Fibroblast of peridontal ligament (primary cell): Measurements from ENCODE around the gene TMEM59L.

Source experiments
- DNase-seq: peaks from one replicate; pipeline ENCODE4 v3.0.0-alpha.2; 2010; ENCODE audit errors: extremely low read depth

TMEM59L gene

GRCh38 chr19:18608805-18609716 lies 3.6 kb upstream of the TMEM59L start:
- DNase-seq, result no peak

GRCh38 chr19:18609717-18610051 lies 3.0 kb upstream of the TMEM59L start:
- no peak for DNase-seq

GRCh38 chr19:18610245-18610555 lies 2.5 kb upstream of the TMEM59L start:
- no peak for DNase-seq

- no peak for DNase-seq
These were observed 1.9 kb upstream of the TMEM59L start for GRCh38 chr19:18610556-18611326.

- no peak for DNase-seq
These were observed 1.2 kb upstream of the TMEM59L start for GRCh38 chr19:18611327-18612050.

- DNase-seq, result no peak
These were observed 459 bp upstream of the TMEM59L start for GRCh38 chr19:18612051-18612771.

- no peak for DNase-seq
These were observed 1.0 kb downstream of the TMEM59L start for GRCh38 chr19:18613589-18614234.

- DNase-seq, result no peak
These were observed 3.4 kb downstream of the TMEM59L start for GRCh38 chr19:18616023-18616422.

- DNase-seq, result no peak
These were observed 4.9 kb downstream of the TMEM59L start for GRCh38 chr19:18617562-18617961.

GRCh38 chr19:18618236-18618635 lies 5.6 kb downstream of the TMEM59L start:
- no peak for DNase-seq

- no peak for DNase-seq
These were observed 7.6 kb downstream of the TMEM59L start for GRCh38 chr19:18620311-18620710.

- DNase-seq, result no peak
These were observed 8.2 kb downstream of the TMEM59L start for GRCh38 chr19:18620902-18621301.

- DNase-seq, result no peak
These were observed 14.2 kb downstream of the TMEM59L start for GRCh38 chr19:18626906-18627305.

GRCh38 chr19:18629166-18630088 lies 16.8 kb downstream of the TMEM59L start:
- no peak for DNase-seq

- DNase-seq, result no peak
These were observed 20.7 kb downstream of the TMEM59L start for GRCh38 chr19:18633321-18633720.

GRCh38 chr19:18634612-18635297 lies 22.1 kb downstream of the TMEM59L start:
- peak; percentile 29 for DNase-seq

GRCh38 chr19:18635831-18636182 lies 23.1 kb downstream of the TMEM59L start:
- DNase-seq, result no peak

- peak; percentile 88 for DNase-seq
These were observed 23.7 kb downstream of the TMEM59L start for GRCh38 chr19:18636183-18636968.
